IPS-15b (cell line): Measurements from ENCODE around the gene TESMIN.

Experiments
- H3K27me3 ChIP-seq: one replicate; pipeline ENCODE4 v1.6.1; 2013; ENCODE audit warnings: low read length; ENCODE audit not compliant: control insufficient read depth, insufficient read depth
- H3K36me3 ChIP-seq: one replicate; pipeline ENCODE4 v1.6.1; 2013; ENCODE audit warnings: low read length; ENCODE audit not compliant: control insufficient read depth, insufficient read depth
- H3K4me1 ChIP-seq: one replicate; pipeline ENCODE4 v1.6.1; 2013; ENCODE audit warnings: mild to moderate bottlenecking, low read length; ENCODE audit not compliant: control insufficient read depth, insufficient read depth
- H3K4me3 ChIP-seq: one replicate; pipeline ENCODE4 v1.5.1; 2013; ENCODE audit warnings: low read depth, low read length
- H3K9ac ChIP-seq: one replicate; pipeline ENCODE4 v1.6.1; 2013; ENCODE audit warnings: low read depth, mild to moderate bottlenecking, low read length
- H3K9me3 ChIP-seq: one replicate; pipeline ENCODE4 v1.6.1; 2013; ENCODE audit warnings: mild to moderate bottlenecking, low read length; ENCODE audit not compliant: control insufficient read depth, insufficient read depth

Gene TESMIN

GRCh38 chr11:68757711-68758110, 6.4 kb upstream of the TESMIN start:
- no peaks in the 10 kb centered on the region for H3K9me3 ChIP-seq
- H3K36me3 ChIP-seq: peaks cover 7% of the 10 kb centered on the region
- no peak overlapping the region for H3K9ac ChIP-seq
- no peak overlapping the region for H3K4me3 ChIP-seq
- no peaks in the 10 kb centered on the region for H3K4me1 ChIP-seq
- no peaks in the 10 kb centered on the region for H3K27me3 ChIP-seq

DNA sequence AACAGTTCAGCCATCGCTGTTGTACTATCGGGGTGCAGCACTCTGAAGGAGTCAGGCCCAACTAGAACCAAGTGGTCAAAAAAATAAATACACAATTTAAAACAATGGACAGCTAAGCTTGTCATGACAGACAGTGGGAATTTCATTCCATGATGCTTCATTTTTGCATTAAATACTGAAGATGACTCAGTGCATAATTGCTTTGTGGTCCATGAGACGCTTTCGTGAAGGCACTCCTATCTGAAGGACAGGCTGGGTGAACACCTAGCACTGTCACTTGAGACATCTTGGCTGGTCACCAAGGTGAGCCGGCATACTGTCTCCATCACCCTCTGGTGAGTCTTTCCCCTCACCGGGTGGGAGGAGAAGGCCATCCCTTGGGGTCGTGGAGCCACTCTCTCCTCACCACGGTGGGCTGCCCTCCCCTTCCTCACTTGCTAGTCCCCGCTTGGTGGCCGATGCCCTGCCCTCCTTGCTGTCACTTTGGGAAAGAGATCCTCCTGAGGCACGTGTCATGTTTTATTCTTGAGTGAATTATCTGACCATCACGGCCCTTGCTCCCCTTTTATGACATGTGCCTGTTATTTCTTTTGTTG, 4.9 kb upstream of the TESMIN start:
- H3K9me3 ChIP-seq: no peaks in the 10 kb centered on the region
- no peaks in the 10 kb centered on the region for H3K4me1 ChIP-seq
- no peak overlapping the region for H3K9ac ChIP-seq
- no peaks in the 10 kb centered on the region for H3K27me3 ChIP-seq
- H3K4me3 ChIP-seq: no peak overlapping the region
- peaks cover 7% of the 10 kb centered on the region for H3K36me3 ChIP-seq

GRCh38 chr11:68753300-68753699, 2.0 kb upstream of the TESMIN start:
- no peaks in the 10 kb centered on the region for H3K27me3 ChIP-seq
- no peak overlapping the region for H3K4me3 ChIP-seq
- no peaks in the 10 kb centered on the region for H3K9me3 ChIP-seq
- no peak overlapping the region for H3K9ac ChIP-seq
- peaks cover 4% of the 10 kb centered on the region for H3K36me3 ChIP-seq
- peaks cover 6% of the 10 kb centered on the region for H3K4me1 ChIP-seq

- Histone ChIP-seq H3K9ac (no peak overlapping the region), H3K36me3 (no peaks in the 10 kb centered on the region), H3K4me1 (peaks cover 6% of the 10 kb centered on the region), H3K4me3 (peak overlapping the region; percentile 13), H3K27me3 (no peaks in the 10 kb centered on the region), H3K9me3 (no peaks in the 10 kb centered on the region)
Observed at GRCh38 chr11:68751004-68751325, 355 bp downstream of the TESMIN start.

DNA sequence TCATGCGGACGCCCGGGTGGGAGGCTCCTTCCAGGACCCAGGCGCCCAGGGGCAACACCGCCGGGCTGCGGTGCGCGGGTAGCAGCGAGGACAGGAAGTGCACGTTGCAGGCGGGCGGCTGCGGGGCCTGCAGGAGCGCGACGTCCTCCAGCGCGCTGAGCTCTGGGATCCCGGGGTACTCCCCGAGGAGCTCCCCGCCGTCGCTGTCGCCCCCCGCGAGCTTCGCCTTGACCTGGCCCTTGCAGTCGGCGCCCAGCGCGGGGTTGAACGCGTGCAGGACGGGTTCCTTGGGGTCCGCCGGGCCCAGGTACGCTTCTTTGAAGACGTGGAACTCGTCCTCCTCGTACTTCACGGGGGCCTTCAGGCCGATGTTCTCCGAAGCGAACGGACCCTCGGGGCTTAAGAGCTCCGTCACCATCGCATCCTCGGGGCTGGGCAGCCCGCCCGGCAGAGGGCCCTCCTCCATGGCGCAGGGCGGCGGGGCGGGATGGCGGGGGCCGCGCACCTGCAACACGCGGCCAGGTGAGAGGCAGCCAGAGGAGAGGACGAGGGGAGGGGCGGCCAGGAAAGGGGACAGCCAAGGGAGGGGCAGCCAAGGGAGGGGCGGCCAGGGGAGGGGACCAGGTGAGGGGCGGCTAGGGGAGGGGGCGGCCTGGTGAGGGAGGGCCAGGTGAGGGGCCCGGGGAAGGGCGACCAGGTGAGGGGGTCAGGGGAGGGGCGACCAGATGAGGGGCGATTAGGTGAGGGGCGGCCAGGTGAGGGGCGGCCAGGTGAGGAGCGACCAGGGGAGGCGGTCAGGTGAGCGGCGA, 921 bp downstream of the TESMIN start:
- Histone ChIP-seq H3K9me3 (no peaks in the 10 kb centered on the region), H3K27me3 (no peaks in the 10 kb centered on the region), H3K4me3 (peak overlapping the region; percentile 47), H3K9ac (peak overlapping the region; percentile 27), H3K4me1 (peaks cover 6% of the 10 kb centered on the region), H3K36me3 (no peaks in the 10 kb centered on the region)

GRCh38 chr11:68749229-68750123, 1.8 kb downstream of the TESMIN start:
- Histone ChIP-seq H3K4me1 (peaks cover 6% of the 10 kb centered on the region), H3K36me3 (peaks cover 2% of the 10 kb centered on the region), H3K9ac (peak overlapping the region; percentile 27), H3K27me3 (no peaks in the 10 kb centered on the region), H3K9me3 (no peaks in the 10 kb centered on the region), H3K4me3 (peak overlapping the region; percentile 47)

DNA sequence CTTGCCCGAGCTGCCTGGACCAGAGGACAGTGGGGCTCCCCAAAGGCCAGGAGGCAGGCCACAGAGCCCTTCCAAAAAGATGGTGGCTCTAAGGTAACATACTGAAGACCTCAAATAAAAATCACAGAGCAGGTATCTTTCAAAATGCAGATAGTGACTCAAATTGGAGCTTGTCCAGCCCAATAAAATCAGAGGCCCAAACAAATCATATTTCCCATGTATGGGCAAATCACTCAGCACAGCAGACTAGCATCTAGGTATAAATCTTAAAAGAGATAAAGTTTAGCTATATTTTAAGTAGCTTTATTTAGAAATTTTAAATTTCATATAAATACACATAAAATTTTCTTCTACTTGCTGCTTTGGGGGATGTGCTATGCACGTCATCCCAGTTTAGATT, 3.3 kb downstream of the TESMIN start:
- Histone ChIP-seq H3K4me3 (no peak overlapping the region), H3K27me3 (no peaks in the 10 kb centered on the region), H3K4me1 (peaks cover 6% of the 10 kb centered on the region), H3K9me3 (no peaks in the 10 kb centered on the region), H3K36me3 (peaks cover 2% of the 10 kb centered on the region), H3K9ac (no peak overlapping the region)

DNA sequence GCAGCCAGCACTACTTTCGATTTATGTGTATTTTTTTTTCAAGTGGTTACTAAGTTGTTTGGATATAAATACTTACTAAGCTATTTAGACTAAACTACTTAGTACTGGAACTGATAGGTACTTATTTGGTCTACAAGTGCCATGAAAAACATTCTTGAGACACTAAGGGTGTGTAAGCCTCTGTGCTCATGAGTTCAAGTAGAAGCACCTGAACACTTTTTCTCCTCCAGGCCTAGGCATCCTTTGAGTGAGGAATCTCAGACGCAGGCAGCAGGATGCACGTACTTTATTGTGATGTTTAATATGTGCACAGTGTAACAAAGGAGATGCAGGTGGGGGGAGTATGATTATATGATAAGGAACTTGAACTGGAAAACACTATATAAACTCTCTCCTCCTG, 7.8 kb downstream of the TESMIN start:
- H3K9ac ChIP-seq: no peak overlapping the region
- no peaks in the 10 kb centered on the region for H3K9me3 ChIP-seq
- peaks cover 4% of the 10 kb centered on the region for H3K4me1 ChIP-seq
- peaks cover 2% of the 10 kb centered on the region for H3K36me3 ChIP-seq
- H3K4me3 ChIP-seq: no peak overlapping the region
- H3K27me3 ChIP-seq: no peaks in the 10 kb centered on the region

DNA sequence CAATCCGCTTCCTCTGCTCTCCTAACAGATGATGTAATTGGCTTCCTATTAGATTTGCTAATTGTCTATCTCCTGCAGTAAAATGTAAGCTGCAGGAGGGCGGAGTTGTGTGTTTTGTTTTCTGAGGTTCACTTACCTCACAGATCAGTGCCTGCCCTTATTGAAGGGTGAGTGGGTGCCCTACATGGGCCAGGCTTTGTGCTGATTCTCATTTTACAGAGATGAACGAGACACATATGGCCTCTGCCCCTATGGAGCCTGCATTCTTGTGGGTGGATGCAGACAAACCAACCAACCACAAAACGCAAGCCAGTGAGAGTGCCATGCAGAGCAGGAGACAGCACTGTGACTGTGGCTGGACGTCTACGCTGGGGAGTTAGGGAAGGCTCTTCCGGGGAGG, 9.9 kb downstream of the TESMIN start:
- Histone ChIP-seq H3K9ac (no peak overlapping the region), H3K9me3 (no peaks in the 10 kb centered on the region), H3K36me3 (peaks cover 2% of the 10 kb centered on the region)

DNA sequence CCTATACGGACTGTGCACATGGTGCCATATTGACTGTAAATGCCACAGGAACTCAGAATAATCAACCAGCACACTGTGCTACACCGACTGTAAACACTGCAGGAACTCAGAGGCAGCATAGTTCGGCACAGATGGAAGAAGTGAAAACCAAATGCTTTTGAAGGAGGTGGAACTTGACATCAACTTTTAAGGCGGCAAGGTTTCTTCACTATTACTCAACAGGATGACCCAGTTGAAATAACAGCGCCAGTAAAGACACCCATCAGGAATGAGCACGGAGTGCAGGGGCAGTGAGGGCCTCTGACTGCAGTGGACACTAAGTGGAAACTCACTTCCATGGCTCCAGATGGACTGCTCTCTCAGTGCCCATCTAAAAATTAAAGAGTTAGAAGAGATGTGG, 15.7 kb downstream of the TESMIN start:
- Histone ChIP-seq H3K36me3 (no peaks in the 10 kb centered on the region), H3K4me1 (no peaks in the 10 kb centered on the region), H3K9ac (no peak overlapping the region), H3K4me3 (no peak overlapping the region), H3K27me3 (no peaks in the 10 kb centered on the region), H3K9me3 (no peaks in the 10 kb centered on the region)

More for the DNA sequence above, 9.9 kb downstream of the TESMIN start:
- no peaks in the 10 kb centered on the region for H3K27me3 ChIP-seq
- H3K4me3 ChIP-seq: no peak overlapping the region
- peaks cover 4% of the 10 kb centered on the region for H3K4me1 ChIP-seq

- H3K4me1 ChIP-seq: no peaks in the 10 kb centered on the region
- H3K36me3 ChIP-seq: no peaks in the 10 kb centered on the region
- H3K9ac ChIP-seq: no peak overlapping the region
- no peaks in the 10 kb centered on the region for H3K27me3 ChIP-seq
- no peak overlapping the region for H3K4me3 ChIP-seq
- H3K9me3 ChIP-seq: no peaks in the 10 kb centered on the region
Observed at GRCh38 chr11:68735125-68735524, 16.2 kb downstream of the TESMIN start.
